Naive B cell (primary cell): Measurements from ENCODE around the gene KCNA1. TPM values are rescaled to one million over a fixed set of nuclear protein-coding genes. Genes with fewer than 3 reads are reported as not detected.

Experiments
- ATAC-seq, 2 donors: fragments of 150-1000 bp; cut with Tn5 transposase; 2 replicates each; pipeline ENCODE4 v1.10.0; 2021; ENCODE audit warnings: low read depth in 2 of 2, mild to moderate bottlenecking in 2 of 2, moderate library complexity in 2 of 2
- DNase-seq: peaks from one replicate; pipeline ENCODE4 v3.0.0; 2022
- H3K27ac Mint-ChIP-seq, 6 donors: one replicate each; pipeline ENCODE4 v1.8.0; 2020 to 2022; ENCODE audit warnings: mild to moderate bottlenecking in 6 of 6, mixed read lengths in 6 of 6, moderate library complexity in 5 of 6, inconsistent platforms in 2 of 6
- H3K27me3 Mint-ChIP-seq, 3 donors: one replicate each; pipeline ENCODE4 v1.8.0; 2021 to 2022; ENCODE audit warnings: mixed read lengths in 3 of 3, mild to moderate bottlenecking in 1 of 3
- H3K36me3 Mint-ChIP-seq, 2 donors: one replicate each; pipeline ENCODE4 v1.8.0; 2020 to 2022; ENCODE audit warnings: mixed read lengths in 2 of 2, inconsistent platforms in 1 of 2, mild to moderate bottlenecking in 1 of 2
- H3K4me1 Mint-ChIP-seq, 3 donors: one replicate each; pipeline ENCODE4 v1.8.0; 2020 to 2022; ENCODE audit warnings: mixed read lengths in 3 of 3, inconsistent platforms in 1 of 3, mild to moderate bottlenecking in 1 of 3, moderate library complexity in 1 of 3
- H3K4me3 Mint-ChIP-seq, 8 donors: one replicate each; pipeline ENCODE4 v1.8.0; 2020 to 2022; ENCODE audit warnings: mild to moderate bottlenecking in 8 of 8, mixed read lengths in 8 of 8, moderate library complexity in 8 of 8, inconsistent platforms in 2 of 8
- H3K9me3 Mint-ChIP-seq, 7 donors: one replicate each; pipeline ENCODE4 v1.8.0; 2020 to 2022; ENCODE audit warnings: mixed read lengths in 7 of 7, mild to moderate bottlenecking in 5 of 7, inconsistent platforms in 2 of 7, moderate library complexity in 1 of 7
- polyA plus RNA-seq, 6 donors: library from polyadenylated mRNA; unstranded; fragments of 300-500 nt; fragmentation: Illumina TruSeq; gene quantifications; one replicate each; pipeline ENCODE4 v1.2.3, GENCODE V29; 2021; ENCODE audit warnings: low read depth in 6 of 6

Gene KCNA1
- polyA plus RNA-seq, 6 donors from 2014 or later: not detected

- Mint-ChIP-seq H3K27me3 (peaks cover 52 to 71% (median 64%) of the 10 kb centered on the region in 3 donors), H3K27ac (peak overlapping the region in 1 of 6 donors; percentile 2), H3K9me3 (no peaks in the 10 kb centered on the region), H3K4me3 (no peak overlapping the region), H3K36me3 (no peaks in the 10 kb centered on the region), H3K4me1 (peaks cover 0 to 7% (median 0%) of the 10 kb centered on the region in 3 donors)
- DNase-seq (no peak), ATAC-seq (no peak)
These were observed 46.3 kb downstream of the KCNA1 start for GRCh38 chr12:4956054-4956453.

- ATAC-seq (no peak), DNase-seq (no peak)
- no peak overlapping the region for H3K4me3 Mint-ChIP-seq
- H3K27me3 Mint-ChIP-seq: peaks cover 52 to 80% (median 64%) of the 10 kb centered on the region in 3 donors
- no peaks in the 10 kb centered on the region for H3K36me3 Mint-ChIP-seq
- peaks cover 0 to 7% (median 0%) of the 10 kb centered on the region in 3 donors for H3K4me1 Mint-ChIP-seq
- H3K27ac Mint-ChIP-seq: no peak overlapping the region
- H3K9me3 Mint-ChIP-seq: no peaks in the 10 kb centered on the region
These were observed 47.3 kb downstream of the KCNA1 start for GRCh38 chr12:4956968-4957367.

GRCh38 chr12:4957761-4958160 is 48.1 kb downstream of the KCNA1 start:
- Mint-ChIP-seq H3K27me3 (peaks cover 45 to 80% (median 60%) of the 10 kb centered on the region in 3 donors), H3K9me3 (no peaks in the 10 kb centered on the region), H3K4me1 (peaks cover 0 to 7% (median 0%) of the 10 kb centered on the region in 3 donors), H3K27ac (no peak overlapping the region), H3K4me3 (peak overlapping the region in 1 of 8 donors; percentile 7), H3K36me3 (no peaks in the 10 kb centered on the region)
- ATAC-seq (no peak), DNase-seq (no peak)

DNA sequence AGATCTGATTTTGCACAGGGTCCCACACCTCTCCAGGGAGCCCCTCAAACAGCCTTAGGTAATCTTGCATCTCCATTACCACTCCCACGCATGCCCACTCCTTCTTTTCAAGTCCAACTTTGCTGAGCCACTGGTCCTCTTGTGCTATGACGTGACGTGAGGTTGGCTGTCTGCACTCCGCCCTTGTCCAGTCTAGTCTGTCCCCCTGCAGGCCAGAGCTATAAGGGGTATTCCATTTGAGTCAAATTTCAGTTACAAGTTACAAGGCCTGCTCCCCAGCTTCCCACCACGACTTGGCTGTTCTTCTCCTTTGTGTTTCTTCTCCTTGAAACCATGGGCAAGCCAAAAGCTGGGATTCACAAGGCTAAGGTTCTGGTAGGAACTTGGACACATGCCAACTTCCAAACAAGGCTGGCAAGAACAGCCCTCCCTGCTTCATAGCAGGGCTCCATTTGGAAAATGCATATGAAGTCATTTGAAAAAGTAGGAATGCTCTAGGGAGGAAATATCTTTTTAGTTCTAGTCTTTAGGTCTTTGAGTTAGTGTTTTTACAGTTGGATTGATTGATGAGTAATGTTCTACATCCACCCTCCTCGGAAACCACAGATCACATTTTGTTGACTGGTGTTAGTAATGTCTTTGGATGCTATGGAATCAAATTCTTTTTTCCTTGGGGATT is 49.1 kb downstream of the KCNA1 start:
- H3K4me3 Mint-ChIP-seq: no peak overlapping the region
- peaks cover 41 to 80% (median 51%) of the 10 kb centered on the region in 3 donors for H3K27me3 Mint-ChIP-seq
- no peaks in the 10 kb centered on the region for H3K36me3 Mint-ChIP-seq
- ATAC-seq: no peak
- H3K4me1 Mint-ChIP-seq: peaks cover 0 to 7% (median 0%) of the 10 kb centered on the region in 3 donors
- H3K27ac Mint-ChIP-seq: no peak overlapping the region
- H3K9me3 Mint-ChIP-seq: no peaks in the 10 kb centered on the region
- DNase-seq: no peak

DNA sequence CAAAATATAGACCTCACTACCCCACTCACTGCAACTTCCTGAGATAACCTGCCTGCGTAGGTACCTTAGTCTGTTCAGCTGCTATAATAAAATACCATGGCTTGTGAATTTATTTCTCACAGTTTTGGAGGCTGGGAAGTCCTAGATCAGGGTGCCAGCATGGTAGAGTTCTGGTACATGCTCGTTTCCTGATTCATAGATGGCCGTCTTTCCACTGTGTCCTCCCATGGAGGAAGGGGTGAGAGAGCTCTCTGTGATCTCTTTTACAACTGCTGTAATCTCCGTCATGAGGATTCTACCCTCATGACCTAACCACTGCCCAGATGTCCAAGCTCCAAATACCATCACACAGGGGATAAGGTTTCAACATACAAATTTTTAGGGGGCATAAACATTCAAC is 49.7 kb downstream of the KCNA1 start:
- DNase-seq (no peak), ATAC-seq (no peak)
- peaks cover 0 to 7% (median 0%) of the 10 kb centered on the region in 3 donors for H3K4me1 Mint-ChIP-seq
- H3K4me3 Mint-ChIP-seq: no peak overlapping the region
- H3K36me3 Mint-ChIP-seq: no peaks in the 10 kb centered on the region
- H3K27ac Mint-ChIP-seq: no peak overlapping the region
- H3K27me3 Mint-ChIP-seq: peaks cover 41 to 84% (median 53%) of the 10 kb centered on the region in 3 donors
- no peaks in the 10 kb centered on the region for H3K9me3 Mint-ChIP-seq

DNA sequence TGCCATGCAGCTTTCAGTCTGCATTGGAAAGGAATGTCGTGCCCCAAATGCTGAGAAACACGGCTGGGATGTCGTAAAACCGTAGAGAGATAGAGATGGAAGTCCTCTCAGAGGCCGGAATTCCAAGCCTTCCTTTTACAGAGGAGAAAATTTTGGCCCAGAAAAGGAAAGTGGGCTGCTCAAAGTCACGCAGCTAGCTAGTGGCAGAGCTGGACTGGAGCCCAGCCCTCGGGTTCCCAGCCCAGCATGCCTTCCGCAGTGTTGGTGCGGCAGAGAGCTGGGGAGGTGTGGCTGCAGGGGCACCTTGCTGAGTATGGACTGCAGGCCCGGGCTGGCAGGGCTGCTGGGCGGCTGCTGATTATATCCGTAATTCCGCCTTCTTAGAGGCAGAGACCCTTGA is 50.3 kb downstream of the KCNA1 start:
- Mint-ChIP-seq H3K36me3 (no peaks in the 10 kb centered on the region), H3K9me3 (no peaks in the 10 kb centered on the region), H3K27me3 (peaks cover 38 to 90% (median 53%) of the 10 kb centered on the region in 3 donors), H3K27ac (no peak overlapping the region), H3K4me3 (no peak overlapping the region), H3K4me1 (peaks cover 0 to under 1% (median 0%) of the 10 kb centered on the region in 3 donors)
- no peak for ATAC-seq
- no peak for DNase-seq

DNA sequence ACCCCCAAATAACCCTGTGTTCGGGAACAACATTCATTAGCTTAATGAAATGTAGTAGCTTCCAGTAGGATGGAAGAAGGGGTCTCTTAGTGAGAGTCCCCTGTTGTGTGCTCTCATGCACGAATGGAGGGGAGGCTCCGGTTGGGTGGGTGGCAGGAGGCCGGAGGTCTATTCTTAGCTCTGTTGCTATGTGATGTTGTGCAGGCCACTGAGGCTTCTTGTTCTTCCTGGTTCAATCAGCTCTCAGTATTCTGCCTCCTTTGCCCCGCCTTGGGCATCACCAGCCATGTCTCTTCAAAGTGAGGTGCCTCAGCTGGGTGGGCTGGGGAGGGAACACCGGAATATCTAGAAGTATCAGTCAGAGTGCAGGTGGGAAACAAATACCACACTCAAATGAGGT is 50.8 kb downstream of the KCNA1 start:
- Mint-ChIP-seq H3K27ac (no peak overlapping the region), H3K4me3 (no peak overlapping the region), H3K9me3 (no peaks in the 10 kb centered on the region), H3K4me1 (no peaks in the 10 kb centered on the region), H3K27me3 (peaks cover 35 to 88% (median 48%) of the 10 kb centered on the region in 3 donors), H3K36me3 (no peaks in the 10 kb centered on the region)
- DNase-seq: no peak
- ATAC-seq: no peak

- H3K27ac Mint-ChIP-seq: no peak overlapping the region
- ATAC-seq (no peak), DNase-seq (no peak)
- no peaks in the 10 kb centered on the region for H3K36me3 Mint-ChIP-seq
- no peak overlapping the region for H3K4me3 Mint-ChIP-seq
- H3K4me1 Mint-ChIP-seq: no peaks in the 10 kb centered on the region
- no peaks in the 10 kb centered on the region for H3K9me3 Mint-ChIP-seq
- H3K27me3 Mint-ChIP-seq: peaks cover 33 to 81% (median 42%) of the 10 kb centered on the region in 3 donors
These were observed 51.6 kb downstream of the KCNA1 start for GRCh38 chr12:4961311-4961710.

DNA sequence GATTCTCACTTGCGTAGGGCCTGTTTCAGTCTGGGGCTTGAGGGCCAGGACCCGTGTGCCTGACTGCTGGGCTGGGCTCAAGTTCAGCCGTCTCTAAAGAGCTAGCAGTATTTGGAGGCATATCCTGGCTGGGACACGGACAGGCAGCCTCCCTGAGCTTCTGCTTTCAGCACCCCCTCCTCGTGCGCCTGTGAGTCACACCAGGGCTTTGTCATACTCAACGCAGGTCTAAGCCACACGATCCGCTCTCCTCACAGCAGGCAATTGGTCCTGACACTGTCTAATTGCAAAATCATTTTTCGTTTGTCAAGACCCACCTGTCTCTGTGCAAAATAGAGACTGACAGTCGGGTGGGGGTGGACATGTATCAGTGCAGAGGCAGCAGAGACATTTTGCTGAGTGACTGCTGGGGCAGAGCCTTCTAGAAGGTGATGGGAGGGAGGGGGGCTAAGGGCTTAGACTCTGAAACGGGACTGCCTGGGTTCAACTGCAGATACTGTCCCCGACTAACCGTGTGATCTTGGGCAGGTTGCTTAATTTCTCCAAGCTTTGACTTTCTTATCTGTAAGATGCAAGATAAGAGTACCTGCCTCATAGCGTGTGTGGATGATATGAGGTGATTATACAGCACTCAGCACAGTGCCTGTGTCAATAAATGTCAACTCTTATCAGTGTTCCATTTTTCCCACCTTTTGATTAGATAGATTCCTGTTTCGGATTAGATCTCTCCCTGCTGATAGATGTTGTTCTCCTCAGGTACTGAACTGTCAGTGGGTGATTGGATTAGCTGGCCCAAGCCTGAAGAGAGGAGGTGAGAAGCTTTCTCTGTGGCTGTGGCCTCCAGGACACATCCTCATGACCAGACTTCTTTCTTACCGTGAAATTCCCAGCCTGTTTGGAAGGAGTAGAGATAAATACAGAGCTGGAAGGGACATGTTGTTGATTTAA is 53.1 kb downstream of the KCNA1 start:
- Mint-ChIP-seq H3K36me3 (no peaks in the 10 kb centered on the region), H3K27ac (peak overlapping the region in 1 of 6 donors; percentile 15), H3K27me3 (peaks cover 35 to 76% (median 42%) of the 10 kb centered on the region in 3 donors), H3K9me3 (no peaks in the 10 kb centered on the region), H3K4me3 (no peak overlapping the region), H3K4me1 (no peaks in the 10 kb centered on the region)
- DNase-seq: no peak
- ATAC-seq: no peak

Other genes starting within 250 kb of the KCNA1 start
- 1 to 10 TPM in 5 of 6 donors, not detected in 1; 1.1 to 1.7 (median 1.2) TPM for gene GALNT8, start 189.5 kb upstream of the KCNA1 start, polyA plus RNA-seq
- gene KCNA5, start 134.0 kb downstream of the KCNA1 start, polyA plus RNA-seq: under 1 TPM in 3 of 6 donors, not detected in 3; 0.16 to 0.47 (median 0.22) TPM